NCI-H2196 (cell line): ENCODE results near the gene ASXL2.
"Not testable (repeated sequence)": the region's sequence is repeated elsewhere in the genome, so short reads cannot be mapped to it uniquely, and the experiment has no call there.

Experiments
- DNase-seq: peaks from one replicate; lab custom pipeline; 2025; ENCODE audit not compliant: unreplicated experiment; lab: John Stamatoyannopoulos, UW

ASXL2 gene

DNA sequence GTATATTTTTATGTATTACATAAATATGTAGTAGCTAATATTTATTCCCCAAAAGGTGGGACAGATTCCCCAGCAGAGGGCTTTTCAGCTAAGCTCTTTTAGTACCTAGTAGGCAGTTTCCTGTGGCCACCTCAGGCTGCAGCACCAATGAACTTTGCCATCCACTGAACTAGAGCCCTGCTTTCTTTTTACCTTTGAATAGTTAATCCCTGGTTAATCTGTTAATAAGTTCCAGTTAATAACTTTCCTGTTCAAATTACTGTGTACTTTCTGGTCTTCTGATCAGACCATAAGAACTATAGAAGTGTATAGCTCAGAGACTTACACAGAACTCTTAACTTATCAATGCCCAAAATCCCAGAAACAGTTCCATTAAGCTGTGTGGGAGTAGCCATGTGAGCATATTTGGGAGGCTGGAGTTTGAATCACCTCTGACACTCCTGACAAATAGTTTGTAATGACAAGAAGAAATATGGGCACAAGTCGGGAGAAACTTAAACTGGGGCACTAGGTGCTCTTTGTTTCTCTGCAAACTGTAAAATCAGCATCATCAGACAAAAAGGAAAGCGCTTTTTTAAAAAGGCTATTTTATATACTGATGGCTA is 40.0 kb downstream of the ASXL2 start:
- DNase-seq, result no peak

DNA sequence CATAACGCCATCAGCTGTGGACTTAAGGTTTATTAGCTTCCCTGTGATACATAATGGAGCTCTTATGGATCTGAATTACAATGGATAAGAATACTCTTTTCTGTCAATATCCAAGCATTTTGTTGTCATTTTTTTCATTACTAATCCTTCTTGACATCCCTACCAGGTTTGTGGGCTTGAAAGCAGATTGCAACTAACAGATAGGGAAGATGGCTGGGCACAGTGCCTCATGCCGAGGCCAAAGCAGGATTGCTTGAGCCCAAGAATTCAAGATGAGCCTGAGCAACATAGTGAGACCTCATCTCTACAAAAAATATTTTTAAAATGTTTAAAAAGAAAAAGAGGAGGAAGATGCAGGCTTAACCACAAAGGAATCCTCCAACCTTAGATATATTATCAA is 42.4 kb downstream of the ASXL2 start:
- DNase-seq, result no peak

DNA sequence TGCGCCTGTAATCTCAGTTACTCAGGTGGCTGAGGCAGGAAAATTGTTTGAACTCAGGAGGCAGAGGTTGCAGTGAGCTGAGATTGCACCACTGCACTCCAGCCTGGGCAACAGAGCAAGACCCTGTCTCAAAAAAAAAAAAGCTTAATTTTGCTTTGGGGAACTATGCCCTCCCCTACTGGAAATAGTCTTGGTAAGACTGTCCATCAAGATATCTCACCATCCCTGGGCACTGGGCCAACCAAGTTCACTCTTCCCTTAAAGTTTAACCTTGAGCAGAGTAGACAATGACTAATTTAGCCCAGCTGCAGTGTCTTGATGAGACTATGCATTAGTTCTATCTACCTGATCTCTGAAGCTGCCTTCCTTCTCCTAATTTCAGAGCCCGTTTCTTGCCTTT is 44.7 kb downstream of the ASXL2 start:
- DNase-seq, result no peak

DNA sequence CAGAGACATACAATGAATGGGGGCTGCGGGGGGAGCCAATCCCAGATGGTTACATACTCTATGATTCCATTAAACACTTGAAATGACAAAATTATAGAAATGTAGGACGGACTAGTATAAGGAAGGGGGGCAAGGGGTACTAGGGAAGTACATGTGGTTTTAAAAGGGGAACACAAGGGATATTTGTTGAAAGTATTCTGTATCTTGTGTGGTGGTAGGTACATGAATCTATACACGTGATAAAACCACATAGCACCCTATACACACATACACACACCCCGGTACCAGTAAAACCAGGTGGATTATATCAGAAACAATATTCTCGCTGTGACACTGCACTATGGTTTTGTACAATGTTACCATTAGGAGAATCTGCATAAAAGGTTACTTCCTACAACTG is 45.4 kb downstream of the ASXL2 start:
- no peak for DNase-seq

DNA sequence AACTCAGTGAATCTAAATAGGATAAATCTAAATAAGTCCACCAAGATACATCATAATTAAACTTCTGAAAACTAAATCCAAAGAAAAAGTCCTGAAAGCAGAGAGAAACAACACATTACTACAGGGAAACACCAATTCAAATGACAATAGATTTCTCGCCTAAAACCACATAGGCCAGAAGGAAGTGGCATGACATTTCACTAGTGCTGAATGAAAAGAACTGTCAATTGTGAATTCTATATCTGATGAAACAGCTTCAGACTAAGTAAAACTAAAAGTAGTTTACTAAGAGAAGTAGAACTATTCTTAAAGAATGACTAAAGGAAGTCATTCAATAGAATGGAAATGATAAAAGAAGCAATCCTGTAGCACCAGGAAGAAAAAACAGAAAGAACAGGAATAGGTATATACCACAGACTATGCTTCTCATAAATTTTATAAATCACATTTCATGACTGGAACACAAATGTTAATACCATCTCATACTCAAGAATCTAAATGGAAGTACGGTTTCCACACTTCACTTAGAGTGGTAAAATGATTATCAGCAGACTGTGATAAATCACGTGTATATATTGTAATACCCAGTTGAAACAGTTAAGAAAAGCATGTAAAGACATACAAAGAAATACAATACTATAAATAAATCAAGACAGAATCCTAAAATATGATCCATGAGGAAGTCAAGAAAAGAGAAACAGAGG is 46.4 kb downstream of the ASXL2 start:
- DNase-seq, result no peak

DNA sequence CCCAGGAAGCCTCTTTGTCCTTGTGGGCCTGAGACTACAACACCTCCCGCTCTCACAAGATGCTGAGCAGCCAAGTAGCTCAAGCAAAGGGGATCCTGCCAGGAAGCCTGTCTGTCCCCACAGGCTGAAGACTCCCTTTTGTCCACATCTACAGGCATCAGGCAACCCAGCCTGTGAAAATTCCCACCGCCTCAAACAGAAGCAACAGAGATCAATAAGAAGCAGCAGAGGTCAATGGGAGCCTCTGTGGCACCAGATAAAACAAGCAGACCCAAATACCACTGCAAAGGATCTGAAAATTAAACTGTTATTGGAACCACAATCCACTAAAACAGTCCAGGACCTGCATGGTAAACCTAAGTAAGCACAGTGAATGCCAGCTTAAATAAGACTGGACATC is 48.5 kb downstream of the ASXL2 start:
- DNase-seq, result no peak

DNA sequence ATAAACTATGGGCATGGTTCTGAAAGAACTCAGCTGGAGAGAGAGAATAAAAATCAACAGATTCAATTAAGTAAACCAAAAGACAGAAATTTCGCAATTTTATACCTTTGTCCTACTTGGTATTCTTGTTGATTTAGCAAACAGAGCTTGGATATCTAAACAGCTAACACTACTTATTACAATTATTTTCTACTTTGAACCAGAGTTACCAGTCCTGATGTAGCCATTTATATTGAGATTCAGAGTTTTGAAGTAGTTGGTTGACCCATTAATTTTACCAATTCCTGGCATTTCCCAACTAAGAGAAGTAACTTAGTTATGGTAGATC is 48.9 kb downstream of the ASXL2 start:
- no peak for DNase-seq

DNA sequence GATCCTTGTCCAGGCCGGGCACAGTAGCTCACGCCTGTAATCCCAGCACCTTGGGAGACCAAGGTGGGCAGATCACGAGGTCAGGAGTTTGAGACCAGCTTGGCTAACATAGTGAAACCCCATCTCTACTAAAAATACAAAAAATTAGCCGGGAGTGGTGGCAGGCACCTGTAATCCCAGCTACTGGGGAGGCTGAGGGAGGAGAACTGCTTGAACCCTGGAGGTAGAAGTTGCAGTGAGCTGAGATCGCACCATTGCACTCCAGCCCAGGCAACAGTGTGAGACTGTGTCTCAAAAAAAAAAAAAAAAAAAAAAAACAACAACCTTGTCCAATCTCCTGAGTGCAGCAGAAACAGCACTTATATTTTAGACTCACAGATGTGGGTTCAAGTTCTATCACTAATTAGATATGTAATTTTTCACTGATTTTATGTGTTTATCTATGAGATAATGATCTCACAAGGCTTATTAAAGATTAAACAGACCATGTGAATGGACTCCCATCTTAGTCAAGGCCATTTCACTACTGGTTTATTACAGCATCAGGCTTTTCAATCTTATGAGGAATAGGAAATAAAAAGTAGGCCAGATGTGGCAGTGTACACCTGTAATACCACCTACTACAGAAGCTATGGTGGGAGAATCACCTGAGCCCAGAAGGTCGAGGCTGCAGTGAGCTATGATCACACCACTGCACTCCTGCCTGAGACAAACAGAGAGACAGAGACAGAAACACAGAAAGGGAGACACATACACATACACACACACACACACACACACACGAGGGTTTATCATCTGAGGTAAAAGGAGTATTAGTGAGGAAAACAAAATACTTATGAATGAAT is 49.5 kb downstream of the ASXL2 start:
- not testable (repeated sequence) for DNase-seq

DNA sequence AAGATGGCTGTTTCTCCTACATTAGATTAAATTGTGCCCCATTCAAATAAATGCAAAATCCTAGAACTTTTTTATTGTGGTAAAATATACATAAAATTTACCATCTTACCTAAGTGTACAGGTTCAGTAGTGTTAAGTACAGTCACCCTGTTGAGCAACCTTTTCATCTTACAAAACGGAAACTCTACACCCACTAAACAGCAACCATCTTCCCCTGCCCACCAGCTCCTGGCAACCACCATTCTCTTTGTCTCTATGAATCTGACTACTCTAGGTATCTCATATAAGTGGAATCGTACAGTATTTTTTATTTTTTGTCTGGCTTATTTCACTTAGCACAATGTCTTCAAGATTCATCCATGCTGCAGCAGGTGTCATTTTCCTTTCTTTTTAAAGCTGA is 53.0 kb downstream of the ASXL2 start:
- no peak for DNase-seq

DNA sequence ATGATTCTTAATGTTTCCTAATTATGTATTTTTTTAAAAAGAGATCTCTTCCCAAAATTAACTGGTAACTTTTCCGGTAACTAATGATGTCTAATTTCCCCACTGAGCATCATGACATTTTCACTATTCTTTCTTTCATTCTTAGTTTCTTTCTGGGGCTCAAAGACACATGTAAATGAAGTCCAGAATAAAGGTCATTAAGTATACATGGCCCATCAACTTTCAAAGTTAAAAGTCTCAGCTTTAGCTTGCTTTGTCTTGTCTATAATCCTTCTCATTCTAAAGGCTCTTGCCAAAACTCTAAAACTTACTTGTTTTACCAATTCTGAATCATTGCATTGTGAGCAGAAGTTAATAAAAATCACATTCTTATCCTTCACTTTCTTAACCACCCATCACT is 53.6 kb downstream of the ASXL2 start:
- DNase-seq, result no peak

DNA sequence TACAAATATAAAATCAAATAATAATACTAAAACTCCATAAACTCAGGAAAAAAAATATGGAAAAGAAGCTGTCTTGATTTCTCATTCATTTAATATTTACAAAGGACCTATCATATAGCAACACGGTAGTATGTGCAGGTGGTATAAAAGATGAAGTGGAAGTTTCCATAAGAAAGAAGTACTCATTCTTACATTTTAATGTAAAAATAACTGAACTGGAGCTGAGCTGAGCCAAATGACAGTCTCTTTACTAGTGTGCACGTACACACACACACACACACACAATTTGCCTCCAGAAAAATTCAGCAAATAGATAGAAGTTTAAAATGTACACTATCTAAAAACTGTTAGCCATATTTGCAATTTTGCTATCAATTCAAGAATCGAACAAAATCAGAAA is 54.1 kb downstream of the ASXL2 start:
- no peak for DNase-seq

DNA sequence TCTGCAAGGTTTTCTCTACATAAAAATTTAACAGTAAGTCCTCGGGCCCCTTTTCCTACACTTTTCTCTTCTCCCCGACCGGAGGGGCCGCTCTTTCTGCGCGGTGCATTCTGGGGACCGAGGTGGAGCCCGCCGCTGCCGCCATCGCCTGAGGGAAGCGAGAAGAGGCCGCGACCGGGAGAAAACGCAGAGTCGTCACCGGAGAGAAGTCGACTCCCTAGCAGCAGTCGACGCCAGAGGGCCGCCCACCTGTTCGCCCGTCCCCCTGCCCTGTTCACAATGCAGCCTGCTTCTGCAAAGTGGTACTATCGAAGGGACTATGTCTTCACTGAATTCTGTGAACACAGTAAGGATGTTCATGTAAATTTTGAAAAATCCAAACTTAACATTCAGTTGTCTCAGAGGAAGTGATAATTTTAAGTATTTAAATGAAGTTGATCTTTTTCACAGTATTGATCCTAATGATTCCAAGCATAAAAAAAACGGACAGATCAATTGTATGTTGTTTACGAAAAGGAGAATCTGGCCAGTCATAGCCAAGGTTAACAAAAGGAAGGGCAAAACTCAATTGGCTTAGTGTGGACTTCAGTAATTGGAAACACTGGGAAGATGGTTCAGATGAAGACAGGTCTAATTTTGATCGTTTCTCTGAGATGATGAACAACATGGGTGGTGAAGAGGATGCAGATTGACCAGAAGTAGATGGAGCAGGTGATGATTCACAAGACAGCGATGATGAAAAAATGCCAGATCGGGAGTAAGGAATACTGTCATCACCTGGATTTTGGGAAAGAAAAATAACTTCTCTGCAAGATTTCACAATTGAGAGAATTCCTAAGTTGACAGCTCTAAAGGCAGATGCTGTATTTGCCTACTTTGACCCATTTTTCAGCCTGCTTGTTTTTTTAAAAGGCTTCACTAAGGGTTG is 55.8 kb downstream of the ASXL2 start:
- no peak for DNase-seq

DNA sequence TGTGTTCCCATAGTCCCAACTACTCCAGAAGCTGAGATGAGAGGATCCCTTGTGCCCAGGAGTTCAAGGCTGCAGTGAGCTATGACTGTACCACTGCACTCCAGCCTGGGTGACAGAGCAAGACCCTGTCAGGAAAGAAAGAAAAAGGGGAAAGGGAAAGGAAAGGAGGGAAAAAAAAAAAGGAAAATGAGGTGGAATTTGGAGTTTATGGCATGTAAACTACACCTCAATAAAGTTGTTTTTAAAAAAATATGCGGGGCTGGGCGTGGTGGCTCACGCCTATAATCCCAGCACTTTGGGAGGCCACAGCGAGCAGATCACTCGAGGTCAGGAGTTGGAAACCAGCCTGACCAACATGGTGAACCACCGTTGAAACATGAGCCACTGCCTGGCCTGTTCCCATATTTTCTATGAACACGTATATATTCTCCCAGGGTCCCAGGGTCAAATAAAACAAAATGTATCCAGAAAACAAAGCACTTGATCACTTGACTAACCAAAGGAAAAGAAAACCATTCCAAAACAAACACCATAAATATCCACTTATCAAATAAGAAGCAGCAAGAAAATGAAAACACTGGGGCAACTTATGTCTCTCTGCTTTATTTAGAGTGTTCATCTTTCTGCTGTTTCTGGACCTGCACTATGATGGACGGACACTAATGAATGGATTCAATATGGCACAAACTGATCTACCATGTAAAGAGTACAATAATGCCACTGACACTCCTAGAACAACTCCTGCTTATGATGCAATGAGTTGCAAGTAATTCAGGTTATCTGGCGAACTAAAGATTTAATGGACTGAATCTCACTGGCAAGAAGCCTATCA is 56.8 kb downstream of the ASXL2 start:
- no peak for DNase-seq

DNA sequence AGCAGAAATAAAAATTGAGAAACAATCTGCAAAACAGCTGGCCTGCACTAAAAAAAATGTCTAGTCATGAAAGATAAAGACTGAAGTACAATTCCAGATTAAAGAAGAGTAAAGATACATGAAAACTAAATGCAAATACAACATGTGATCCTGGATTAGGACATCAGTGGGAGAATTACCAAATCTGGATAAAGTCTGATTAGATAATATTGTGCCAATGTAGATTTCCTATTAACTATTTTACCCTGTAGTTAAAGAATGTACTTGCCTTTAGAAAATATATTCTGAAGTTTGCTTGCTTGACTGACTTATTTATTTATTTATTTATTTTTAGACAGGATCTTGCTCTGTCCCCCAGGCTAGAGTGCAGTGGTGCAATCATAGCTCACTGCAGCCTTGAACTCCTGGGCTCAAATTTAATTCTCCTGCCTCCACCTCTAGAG is 58.7 kb downstream of the ASXL2 start:
- no peak for DNase-seq

DNA sequence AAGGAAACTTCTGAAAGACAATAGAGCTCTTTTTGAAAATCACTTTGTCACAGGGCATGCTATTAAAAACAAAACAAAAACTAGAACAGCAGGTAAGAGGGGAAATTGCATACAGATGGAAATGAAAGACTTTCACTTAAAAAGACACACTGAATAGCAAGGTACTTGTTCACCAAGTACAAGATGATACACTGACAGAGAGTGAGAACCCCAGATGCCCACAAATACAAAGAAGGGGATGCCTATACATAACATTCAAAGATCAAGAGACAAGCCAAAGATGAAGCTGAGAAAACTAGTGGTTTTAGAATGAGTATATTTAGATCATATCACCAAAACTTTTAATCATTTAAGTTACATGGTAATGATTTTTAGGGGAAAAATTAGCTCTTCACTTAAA is 60.7 kb downstream of the ASXL2 start:
- no peak for DNase-seq

DNA sequence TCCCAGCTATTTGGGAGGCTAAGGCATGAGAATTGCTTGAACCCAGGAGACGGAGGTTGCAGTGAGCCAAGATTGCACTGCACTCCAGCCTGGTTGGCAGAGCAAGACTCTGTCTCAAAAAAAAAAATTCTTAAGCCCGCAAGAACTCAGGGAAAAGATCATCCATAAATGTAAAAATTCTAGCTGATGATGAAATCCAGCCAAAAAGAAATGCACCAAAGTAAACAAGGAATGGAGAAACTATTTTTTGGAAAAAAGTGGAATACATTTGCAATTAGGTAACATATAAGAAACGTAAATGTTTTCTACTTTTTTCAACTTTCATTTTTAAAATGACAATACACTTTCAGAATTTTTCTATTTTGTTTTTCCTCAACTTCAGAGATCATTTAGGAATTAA is 61.3 kb downstream of the ASXL2 start:
- DNase-seq, result no peak

DNA sequence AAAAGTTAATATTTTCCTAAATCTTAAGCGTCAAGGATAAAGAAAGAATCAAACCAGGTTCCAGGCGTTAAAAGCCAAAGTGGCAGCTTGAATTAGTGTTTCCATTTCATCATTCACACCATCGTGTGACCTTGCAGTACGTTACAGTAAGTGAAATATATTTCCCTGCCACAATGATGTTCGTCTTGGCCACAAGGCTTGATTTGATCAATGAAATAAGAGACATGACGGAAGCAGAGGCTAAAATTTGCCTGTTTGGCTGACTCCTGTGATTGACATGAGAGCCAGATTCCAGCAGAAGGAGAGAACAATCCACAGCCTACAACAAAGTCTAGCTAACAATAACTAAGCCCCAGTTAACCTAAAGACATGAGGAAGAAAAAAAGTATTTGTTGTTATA is 62.0 kb downstream of the ASXL2 start:
- no peak for DNase-seq

DNA sequence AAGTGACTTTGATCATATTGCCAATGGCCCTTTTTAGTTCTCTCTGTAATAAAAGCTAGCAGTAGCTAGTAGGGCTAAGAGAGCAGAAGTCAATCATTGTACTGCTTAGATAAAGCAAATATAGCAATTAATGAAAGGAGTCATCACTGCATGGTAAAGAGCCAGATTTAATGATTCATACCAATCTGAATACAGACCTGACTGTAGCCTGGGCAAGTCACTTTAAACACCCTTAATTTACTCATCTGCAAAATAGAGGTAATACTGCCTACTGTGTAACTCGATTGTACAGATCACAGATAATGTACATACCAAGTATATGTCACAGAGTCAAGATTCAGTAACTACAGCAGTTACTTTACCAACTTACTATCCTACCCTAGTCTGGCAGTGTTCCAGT is 63.6 kb downstream of the ASXL2 start:
- no peak for DNase-seq

DNA sequence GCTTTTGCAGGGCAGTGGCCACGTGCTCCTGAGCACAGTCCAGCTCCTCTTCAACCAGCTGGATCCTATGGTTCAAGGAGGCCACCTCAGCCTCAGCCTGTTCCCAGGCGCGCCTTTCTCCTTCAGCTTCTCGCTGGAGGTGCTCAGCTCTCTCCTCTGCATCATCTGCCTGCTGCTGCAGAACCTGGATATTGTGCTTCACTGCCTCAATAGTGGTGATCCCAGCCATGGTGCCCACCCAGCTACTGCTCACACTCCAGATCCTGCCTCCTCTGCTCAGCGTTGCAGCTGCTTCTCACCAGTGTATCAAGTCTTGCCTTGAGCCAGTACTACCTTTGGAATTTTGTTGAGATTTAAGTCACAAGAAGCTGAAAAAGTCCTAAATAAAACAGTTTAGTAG is 67.9 kb downstream of the ASXL2 start:
- DNase-seq, result no peak

DNA sequence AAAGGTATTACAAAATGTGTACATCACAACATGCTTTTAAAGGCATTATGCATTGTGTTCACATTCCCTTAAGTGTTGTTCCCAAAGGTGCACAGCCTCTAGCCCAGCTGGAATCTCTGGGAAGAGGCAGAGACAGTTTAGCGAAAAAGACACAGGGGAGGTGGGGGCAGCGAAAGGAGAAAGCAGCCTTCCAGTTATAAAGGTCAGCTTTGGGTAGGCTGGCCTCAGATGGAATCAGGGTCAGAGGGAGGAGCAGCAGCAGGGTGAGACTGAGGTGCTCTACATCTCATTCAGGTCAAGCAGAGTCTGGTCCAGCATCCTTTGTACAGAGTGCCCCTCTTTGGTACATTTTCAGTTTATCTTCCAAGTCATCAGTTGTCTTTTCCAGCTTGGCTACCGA is 68.6 kb downstream of the ASXL2 start:
- DNase-seq, result no peak
